HFFc6 (cell line): ENCODE measurements around the gene TTC38. TPM values are rescaled to one million over a fixed set of nuclear protein-coding genes. Genes with fewer than 3 reads are reported as not detected.

ENCODE experiments used
- DNase-seq: peaks from one replicate; pipeline ENCODE4 v3.0.0-alpha.2; 2018
- H3K27ac Mint-ChIP-seq: 2 replicates; pipeline ENCODE4 v1.8.0; 2020; ENCODE audit warnings: mild to moderate bottlenecking, mixed read lengths
- H3K27me3 Mint-ChIP-seq: 2 replicates; pipeline ENCODE4 v1.8.0; 2021; ENCODE audit warnings: mild to moderate bottlenecking, moderate library complexity, mixed read lengths; ENCODE audit not compliant: insufficient read depth
- H3K36me3 Mint-ChIP-seq: 2 replicates; pipeline ENCODE4 v1.8.0; 2021; ENCODE audit warnings: low read depth, mixed read lengths
- H3K4me1 Mint-ChIP-seq: 2 replicates; pipeline ENCODE4 v1.8.0; 2020; ENCODE audit warnings: low read depth, mixed read lengths
- H3K4me3 Mint-ChIP-seq: 2 replicates; pipeline ENCODE4 v1.8.0; 2020; ENCODE audit warnings: mild to moderate bottlenecking, moderate library complexity, mixed read lengths
- H3K9me3 Mint-ChIP-seq: 2 replicates; pipeline ENCODE4 v1.8.0; 2020; ENCODE audit warnings: mild to moderate bottlenecking, mixed read lengths
- CTCF ChIP-seq: fragments of 200-600 bp; sonication (generic); IDR thresholded peaks from 2 replicates; pipeline ENCODE4 v1.5.0; 2021; ENCODE audit warnings: antibody characterized with exemption, mild to moderate bottlenecking
- total RNA-seq, 6 experiments: library from RNA; stranded (reverse); fragmentation: NEBNext Ultra II Directional; extraction: Animal tissue kit (Norgen Biotek cat#: 25700); gene quantifications; 2 replicates in 1 of 6; 3 replicates in 5 of 6; pipeline ENCODE4 v1.2.3, GENCODE V29; 2021

The TTC38 gene
- total RNA-seq, 6 experiments from 2014 or later, result 31.2 to 38.6 (median 36.6) TPM

- TF ChIP-seq CTCF, result no peak
- no peaks in the 10 kb centered on the region for H3K27me3 Mint-ChIP-seq
- H3K9me3 Mint-ChIP-seq, result no peaks in the 10 kb centered on the region
- DNase-seq, result no peak
- no peak overlapping the region for H3K4me3 Mint-ChIP-seq
- H3K4me1 Mint-ChIP-seq, result no peaks in the 10 kb centered on the region
- no peak overlapping the region for H3K27ac Mint-ChIP-seq
- peaks cover 33% of the 10 kb centered on the region for H3K36me3 Mint-ChIP-seq
Observed at GRCh38 chr22:46320166-46320710, 52.4 kb downstream of the TTC38 start.

DNA sequence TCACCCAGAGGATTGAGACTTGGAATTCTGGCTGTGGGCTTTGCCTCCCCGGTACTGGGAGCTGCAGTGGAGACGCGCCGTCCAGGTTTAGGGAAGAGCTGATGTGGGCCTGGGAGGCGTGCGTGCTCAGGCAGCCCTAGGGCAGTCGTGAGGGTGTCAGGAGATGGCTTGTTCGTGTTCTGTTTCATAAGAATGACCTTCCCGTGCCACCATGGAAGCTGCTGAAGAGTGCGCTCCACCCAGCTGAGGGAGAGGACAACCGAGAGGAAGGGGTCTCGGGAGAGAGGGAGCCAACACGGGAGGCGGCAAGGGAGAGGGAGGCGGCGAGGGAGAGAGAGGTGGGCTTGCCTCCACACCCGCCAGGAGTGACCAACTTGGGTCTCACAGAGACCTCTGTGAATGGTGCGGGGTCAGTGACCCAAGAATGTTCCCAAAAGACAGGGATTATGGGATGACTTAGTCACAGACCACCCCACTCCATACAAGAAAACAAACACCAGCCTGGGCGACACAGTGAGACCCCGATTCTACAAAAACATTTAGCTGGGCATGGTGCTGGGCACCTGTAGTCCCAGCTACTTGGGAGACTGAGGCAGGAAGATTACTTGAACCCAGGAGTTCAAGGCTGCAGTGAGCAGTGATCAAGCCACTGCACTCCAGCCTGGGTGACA lies 53.0 kb downstream of the TTC38 start:
- H3K4me3 Mint-ChIP-seq, result no peak overlapping the region
- H3K27ac Mint-ChIP-seq, result no peak overlapping the region; the same call in 1 of the 2 replicates
- no peaks in the 10 kb centered on the region for H3K9me3 Mint-ChIP-seq
- peaks cover 33% of the 10 kb centered on the region for H3K36me3 Mint-ChIP-seq
- no peak for DNase-seq
- no peaks in the 10 kb centered on the region for H3K4me1 Mint-ChIP-seq
- TF ChIP-seq CTCF, result no peak
- H3K27me3 Mint-ChIP-seq, result no peaks in the 10 kb centered on the region; the same call in 1 of the 2 replicates

DNA sequence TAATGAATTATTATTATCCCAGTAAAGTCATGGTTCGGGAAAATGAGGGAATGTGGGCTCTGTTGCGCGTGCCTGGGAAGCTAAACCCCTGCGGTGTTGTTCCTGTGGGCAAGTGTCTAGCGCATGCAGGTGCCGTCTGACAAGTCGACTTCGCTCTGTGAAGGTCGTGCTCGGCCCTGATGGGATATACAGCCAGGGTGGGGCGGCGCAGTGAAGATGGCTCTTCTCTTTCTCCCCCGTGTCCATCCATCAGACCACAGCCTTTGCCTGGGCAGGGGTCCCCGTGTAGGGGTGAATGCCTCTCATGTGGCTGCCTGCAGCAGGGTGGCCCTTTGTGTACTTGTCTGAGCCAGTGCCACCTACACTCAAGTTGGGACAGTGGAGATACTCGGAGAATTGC lies 54.9 kb downstream of the TTC38 start:
- no peak overlapping the region for H3K4me3 Mint-ChIP-seq
- no peaks in the 10 kb centered on the region; the same call in 1 of the 2 replicates for H3K27me3 Mint-ChIP-seq
- no peak overlapping the region for H3K27ac Mint-ChIP-seq
- TF ChIP-seq CTCF, result no peak
- no peaks in the 10 kb centered on the region for H3K9me3 Mint-ChIP-seq
- H3K36me3 Mint-ChIP-seq, result peaks cover 33% of the 10 kb centered on the region
- H3K4me1 Mint-ChIP-seq, result no peaks in the 10 kb centered on the region
- no peak for DNase-seq

GRCh38 chr22:46323162-46323561 lies 55.4 kb downstream of the TTC38 start:
- no peak for TF ChIP-seq CTCF
- Mint-ChIP-seq H3K4me1 (no peaks in the 10 kb centered on the region), H3K27me3 (no peaks in the 10 kb centered on the region; the same call in 1 of the 2 replicates), H3K36me3 (peaks cover 32% of the 10 kb centered on the region), H3K9me3 (no peaks in the 10 kb centered on the region), H3K27ac (no peak overlapping the region), H3K4me3 (no peak overlapping the region)
- DNase-seq, result no peak

- DNase-seq, result no peak
- Mint-ChIP-seq H3K9me3 (no peaks in the 10 kb centered on the region), H3K27me3 (peaks cover 3% of the 10 kb centered on the region), H3K36me3 (peaks cover 16% of the 10 kb centered on the region), H3K4me1 (no peaks in the 10 kb centered on the region), H3K4me3 (no peak overlapping the region), H3K27ac (no peak overlapping the region)
- TF ChIP-seq CTCF, result no peak
Observed at GRCh38 chr22:46326066-46326680, 58.4 kb downstream of the TTC38 start.
